VCaP (cell line): ENCODE measurements around the gene PLPP1.
A peak's percentile ranks its signal among the peaks of the same experiment; 100 is the strongest.

Source experiments
- H3K27ac ChIP-seq: fragments of 450-650 bp; 2 replicates; pipeline ENCODE4 v1.5.1; 2017
- CTCF ChIP-seq: fragments of 450-650 bp; conservative IDR thresholded peaks from 2 replicates; pipeline ENCODE4 v1.5.1; 2017; ENCODE audit warnings: mild to moderate bottlenecking, moderate library complexity

The PLPP1 gene

DNA sequence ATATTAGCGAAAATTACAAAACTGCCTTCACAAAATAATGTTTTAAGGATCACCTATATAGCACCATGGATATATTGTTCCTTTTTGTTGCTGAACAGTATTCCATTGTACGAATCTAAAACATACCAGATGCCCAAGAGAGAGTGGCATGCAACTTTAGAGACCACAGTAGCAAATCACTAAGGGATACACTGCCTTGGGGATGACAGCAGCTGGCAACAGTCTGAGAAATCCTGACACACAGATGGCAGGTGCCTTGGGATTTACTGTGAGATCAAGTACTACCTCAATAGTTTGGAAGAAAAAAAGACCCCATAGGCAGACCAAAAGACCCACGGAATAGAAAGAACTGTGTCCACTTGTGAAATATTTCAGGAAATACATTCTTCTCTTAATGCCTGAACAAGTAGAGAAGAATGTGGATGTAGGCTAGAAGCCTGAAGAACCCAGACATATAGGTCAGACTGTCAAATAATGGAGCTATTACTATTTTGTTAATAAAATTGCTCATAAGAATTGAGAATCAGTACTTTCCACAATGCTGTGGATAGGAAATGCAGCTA lies 53.4 kb downstream of the PLPP1 start:
- TF ChIP-seq CTCF: no peak
- H3K27ac ChIP-seq: no peak overlapping the region

DNA sequence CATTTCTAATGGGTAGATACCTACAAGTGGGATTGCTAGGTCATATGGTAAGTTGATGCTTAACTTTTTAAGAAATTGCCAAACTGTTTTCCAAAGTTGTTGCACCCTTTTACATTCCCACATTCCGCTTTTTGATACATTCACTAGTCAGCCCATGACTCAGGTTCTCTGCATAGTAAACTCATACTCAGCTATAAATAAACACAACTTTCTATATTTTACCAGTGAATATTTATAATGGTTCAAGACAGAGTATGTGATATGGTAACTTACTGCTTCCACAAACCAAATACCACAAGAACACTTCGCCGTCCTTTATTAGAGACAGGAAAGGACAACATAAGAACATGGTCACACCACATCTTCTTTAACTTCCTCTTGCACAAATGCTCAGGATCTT lies 54.0 kb downstream of the PLPP1 start:
- TF ChIP-seq CTCF: no peak
- H3K27ac ChIP-seq: no peak overlapping the region

DNA sequence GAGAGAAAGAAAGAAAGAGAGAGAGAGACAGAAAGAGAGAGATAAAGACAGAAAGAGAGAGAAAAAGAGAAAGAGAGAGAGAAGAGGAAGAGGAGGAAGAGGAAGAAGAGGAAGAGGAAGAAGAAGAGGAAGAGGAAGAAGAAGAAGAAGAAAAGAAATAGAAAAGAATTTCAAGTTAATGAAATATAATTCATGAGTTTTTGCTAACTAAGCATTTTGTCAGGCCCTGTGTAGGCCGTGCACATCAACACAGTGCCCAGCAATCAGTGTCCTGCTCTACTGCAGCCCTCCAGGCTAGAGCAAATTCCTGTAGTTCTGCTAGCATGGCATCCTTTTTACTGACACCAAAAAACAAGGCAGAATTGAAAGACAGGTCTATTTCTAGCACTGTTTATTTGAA lies 62.1 kb downstream of the PLPP1 start:
- H3K27ac ChIP-seq: peak overlapping the region; percentile 66; the same call in 1 of the 2 replicates
- no peak for TF ChIP-seq CTCF

DNA sequence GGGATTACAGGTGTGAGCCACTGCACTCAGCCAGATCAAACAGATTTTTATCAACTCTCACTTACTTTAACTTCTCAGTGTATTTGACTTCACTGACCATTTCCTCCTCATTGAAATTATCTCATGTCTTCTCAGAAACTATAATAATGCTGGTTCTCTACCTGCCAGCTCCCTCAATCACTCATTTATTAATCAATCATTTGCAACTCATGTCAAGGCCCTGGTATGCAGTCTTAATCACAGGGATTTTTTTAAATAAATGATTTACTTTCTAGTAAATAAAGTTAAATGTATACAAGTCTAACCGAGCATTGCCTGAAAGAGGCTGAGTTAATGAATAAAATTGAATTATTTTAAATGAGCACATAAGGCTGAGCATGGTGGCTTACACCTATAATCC lies 63.3 kb downstream of the PLPP1 start:
- H3K27ac ChIP-seq: peak overlapping the region; percentile 66
- TF ChIP-seq CTCF: no peak

- peak overlapping the region; percentile 66 for H3K27ac ChIP-seq
- no peak for TF ChIP-seq CTCF
Measured at GRCh38 chr5:55470282-55470681, 64.5 kb downstream of the PLPP1 start.

DNA sequence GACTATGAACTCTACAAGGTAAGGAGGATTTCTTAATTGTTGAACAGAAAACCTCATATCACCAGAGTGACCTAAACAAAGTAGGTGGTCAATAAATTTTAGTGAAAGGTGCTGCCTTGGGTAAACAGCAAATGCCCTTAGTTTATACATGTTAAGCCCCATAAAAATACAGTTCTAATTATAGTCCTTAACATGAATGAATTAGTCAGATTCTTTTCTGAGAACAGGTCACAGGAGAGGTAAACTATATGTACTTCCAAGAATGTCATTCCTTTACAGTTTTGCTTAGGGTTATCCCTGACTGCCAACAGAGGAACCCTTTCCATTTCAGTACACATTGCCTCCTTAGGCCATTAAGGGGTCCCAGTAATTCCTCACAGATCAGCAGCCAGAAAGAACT lies 64.9 kb downstream of the PLPP1 start:
- no peak for TF ChIP-seq CTCF
- H3K27ac ChIP-seq: peak overlapping the region; percentile 66

- H3K27ac ChIP-seq: peak overlapping the region; percentile 66
- TF ChIP-seq CTCF: no peak
Measured at GRCh38 chr5:55467862-55468551, 66.8 kb downstream of the PLPP1 start.
